NT2/D1 (cell line): ENCODE data around the gene ACACB.

Experiments
- DNase-seq: peaks from one replicate; pipeline ENCODE4 v3.0.0-alpha.2; 2011; ENCODE audit warnings: low read depth, low spot score
- H3K27me3 ChIP-seq: 2 replicates; pipeline ENCODE4 v1.6.0; 2011; ENCODE audit warnings: mild to moderate bottlenecking; ENCODE audit not compliant: insufficient read length, insufficient read depth
- H3K36me3 ChIP-seq: 2 replicates; pipeline ENCODE4 v1.6.1; 2011; ENCODE audit warnings: mild to moderate bottlenecking, low read length, mixed read lengths; ENCODE audit not compliant: insufficient read depth, insufficient read length
- H3K4me1 ChIP-seq: 2 replicates; pipeline ENCODE4 v1.5.1; 2011; ENCODE audit not compliant: insufficient read depth, insufficient read length
- H3K4me3 ChIP-seq: 2 replicates; pipeline ENCODE4 v1.5.1; 2011; ENCODE audit warnings: low read depth; ENCODE audit not compliant: insufficient read length
- H3K9ac ChIP-seq: 2 replicates; pipeline ENCODE4 v1.6.0; 2011; ENCODE audit warnings: low read depth; ENCODE audit not compliant: insufficient read length
- H3K9me3 ChIP-seq: 2 replicates; pipeline ENCODE4 v1.5.1; 2011; ENCODE audit warnings: mild to moderate bottlenecking, low read length; ENCODE audit not compliant: insufficient read depth
- SUZ12 ChIP-seq: IDR thresholded peaks from 2 replicates; pipeline ENCODE4 v1.6.1; 2011; ENCODE audit not compliant: insufficient read length, insufficient read depth; ENCODE audit errors: extremely low read depth
- YY1 ChIP-seq: IDR thresholded peaks from 2 replicates; pipeline ENCODE4 v1.6.1; 2011; ENCODE audit not compliant: insufficient read length, insufficient read depth
- ZNF274 ChIP-seq: IDR thresholded peaks from 2 replicates; pipeline ENCODE4 v1.6.1; 2011; ENCODE audit warnings: mild to moderate bottlenecking, low read depth, low read length

Gene ACACB

GRCh38 chr12:109088818-109089217 lies 27.6 kb upstream of the ACACB start:
- Histone ChIP-seq H3K9me3 (peaks cover 7% of the 10 kb centered on the region; the same call in 1 of the 2 replicates), H3K4me3 (no peak overlapping the region), H3K4me1 (peaks cover 6% of the 10 kb centered on the region), H3K9ac (no peak overlapping the region), H3K36me3 (peaks cover 35% of the 10 kb centered on the region), H3K27me3 (no peaks in the 10 kb centered on the region)
- DNase-seq, result no peak
- TF ChIP-seq YY1 (no peak), SUZ12 (no peak), ZNF274 (no peak)

DNA sequence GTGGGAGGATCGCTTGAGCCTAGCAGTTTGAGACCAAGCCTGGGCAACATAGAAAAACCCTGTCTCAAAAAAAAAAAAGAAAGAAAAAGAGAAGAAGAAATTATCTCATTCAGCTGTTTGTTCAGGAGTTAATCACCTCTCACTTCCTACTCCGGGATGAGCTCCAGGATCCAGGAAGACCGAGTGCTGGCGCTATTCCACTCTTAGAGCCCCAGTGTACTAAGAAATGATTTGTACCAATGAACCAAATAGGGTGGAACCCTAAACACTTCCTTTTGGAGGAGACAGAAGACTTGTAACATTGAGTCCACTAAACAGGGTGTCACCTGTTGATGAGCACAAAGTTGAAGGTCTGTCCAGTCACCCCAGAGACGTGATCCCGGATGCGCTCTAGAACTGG lies 26.7 kb upstream of the ACACB start:
- DNase-seq, result no peak
- H3K9ac ChIP-seq, result no peak overlapping the region

GRCh38 chr12:109092497-109093021 lies 23.8 kb upstream of the ACACB start:
- DNase-seq, result no peak
- Histone ChIP-seq H3K4me1 (peaks cover 6% of the 10 kb centered on the region), H3K9me3 (peaks cover 7% of the 10 kb centered on the region; the same call in 1 of the 2 replicates), H3K9ac (no peak overlapping the region), H3K27me3 (no peaks in the 10 kb centered on the region), H3K36me3 (peaks cover 11% of the 10 kb centered on the region), H3K4me3 (no peak overlapping the region)
- TF ChIP-seq SUZ12 (no peak), YY1 (no peak), ZNF274 (no peak)

More for the DNA sequence above, 26.7 kb upstream of the ACACB start:
- H3K4me3 ChIP-seq, result no peak overlapping the region
- H3K9me3 ChIP-seq, result peaks cover 7% of the 10 kb centered on the region; the same call in 1 of the 2 replicates
- TF ChIP-seq SUZ12 (no peak), YY1 (no peak), ZNF274 (no peak)
- peaks cover 6% of the 10 kb centered on the region for H3K4me1 ChIP-seq
- H3K27me3 ChIP-seq, result no peaks in the 10 kb centered on the region
- H3K36me3 ChIP-seq, result peaks cover 29% of the 10 kb centered on the region

- TF ChIP-seq YY1, result no peak
- TF ChIP-seq ZNF274, result no peak
- Histone ChIP-seq H3K9me3 (peaks cover 7% of the 10 kb centered on the region; the same call in 1 of the 2 replicates), H3K4me3 (peak within 1 kb of the TSS; percentile 3), H3K4me1 (peaks cover 6% of the 10 kb centered on the region), H3K27me3 (no peaks in the 10 kb centered on the region), H3K36me3 (peaks cover 6% of the 10 kb centered on the region), H3K9ac (no peak within 1 kb of the TSS)
- peak; percentile 89 for DNase-seq
Observed at GRCh38 chr12:109093022-109093918, 23.1 kb upstream of the ACACB start, which contains the start of gene ALKBH2. ALKBH2 (minus strand) TSS chr12:109093472; CDS start chr12:109092786, 686 bp downstream.

GRCh38 chr12:109097140-109097434 lies 19.3 kb upstream of the ACACB start:
- Histone ChIP-seq H3K9me3 (peaks cover 7% of the 10 kb centered on the region; the same call in 1 of the 2 replicates), H3K4me3 (peak overlapping the region; percentile 73), H3K36me3 (peaks cover 37% of the 10 kb centered on the region), H3K9ac (peak overlapping the region; percentile 12), H3K27me3 (no peaks in the 10 kb centered on the region), H3K4me1 (peaks cover 6% of the 10 kb centered on the region)
- TF ChIP-seq ZNF274 (no peak), YY1 (no peak), SUZ12 (no peak)
- no peak for DNase-seq

DNA sequence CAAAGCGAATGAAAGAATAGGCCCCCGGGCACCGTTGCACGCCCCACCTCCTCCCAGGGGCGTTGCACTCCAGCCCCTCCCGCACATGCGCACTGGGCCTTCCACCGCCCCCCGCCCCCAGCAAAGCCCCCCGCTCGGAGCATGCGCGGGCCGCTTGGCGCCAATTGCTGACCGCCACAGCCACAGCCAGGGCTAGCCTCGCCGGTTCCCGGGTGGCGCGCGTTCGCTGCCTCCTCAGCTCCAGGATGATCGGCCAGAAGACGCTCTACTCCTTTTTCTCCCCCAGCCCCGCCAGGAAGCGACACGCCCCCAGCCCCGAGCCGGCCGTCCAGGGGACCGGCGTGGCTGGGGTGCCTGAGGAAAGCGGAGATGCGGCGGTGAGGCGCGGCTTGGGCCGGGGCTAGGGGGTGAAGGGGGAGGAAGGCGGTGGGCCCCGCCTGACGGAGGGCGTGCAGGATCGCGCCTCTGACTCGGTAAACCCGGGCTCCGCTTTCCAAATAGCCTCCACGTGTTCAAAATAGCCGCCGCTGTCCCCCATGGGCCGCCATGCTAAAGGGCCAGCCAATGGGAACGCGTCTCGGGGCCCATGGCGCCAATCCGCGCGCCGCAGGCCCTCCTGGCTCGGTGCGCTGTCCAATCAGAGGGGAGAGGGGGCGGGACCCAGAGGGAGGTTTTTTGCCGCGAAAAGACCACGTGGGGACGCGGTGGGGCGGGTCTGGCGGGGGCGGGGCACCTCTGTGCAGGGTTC lies 18.8 kb upstream of the ACACB start, which contains the start of gene UNG:
UNG (plus strand) TSS at position 163 of the 748 bp plus-strand sequence; CDS start at position 246, 83 bp downstream.
- peak within 1 kb of the TSS; percentile 90 for H3K9ac ChIP-seq
- peaks cover 2% of the 10 kb centered on the region for H3K4me1 ChIP-seq
- H3K36me3 ChIP-seq, result peaks cover 42% of the 10 kb centered on the region
- peak within 1 kb of the TSS; percentile 80 for H3K4me3 ChIP-seq
- H3K27me3 ChIP-seq, result no peaks in the 10 kb centered on the region
- H3K9me3 ChIP-seq, result peaks cover 5% of the 10 kb centered on the region; the same call in 1 of the 2 replicates
- TF ChIP-seq YY1, result peak; percentile 46
- no peak for TF ChIP-seq ZNF274
- peak; percentile 94 for DNase-seq

- peak overlapping the region; percentile 80 for H3K4me3 ChIP-seq
- no peak for DNase-seq
- no peaks in the 10 kb centered on the region for H3K9me3 ChIP-seq
- H3K4me1 ChIP-seq, result no peaks in the 10 kb centered on the region
- H3K27me3 ChIP-seq, result no peaks in the 10 kb centered on the region
- peaks cover 47% of the 10 kb centered on the region for H3K36me3 ChIP-seq
- H3K9ac ChIP-seq, result peak overlapping the region; percentile 90
- TF ChIP-seq SUZ12, result no peak
- no peak for TF ChIP-seq YY1
- no peak for TF ChIP-seq ZNF274
Observed at GRCh38 chr12:109098183-109098604, 18.2 kb upstream of the ACACB start.
